Mesenteric fat pad (tissue), 1 donor: ENCODE measurements around the gene NSA2. TPM values are rescaled to one million over a fixed set of nuclear protein-coding genes. Genes with fewer than 3 reads are reported as not detected.
"Not testable (repeated sequence)": the region's sequence is repeated elsewhere in the genome, so short reads cannot be mapped to it uniquely, and the experiment has no call there.

Experiments
- DNase-seq: peaks from one replicate; pipeline ENCODE4 v3.0.0-alpha.2; 2020; ENCODE audit warnings: low spot score
- long read RNA-seq: library from polyadenylated mRNA; unstranded; transcript quantifications from one replicate; pipeline ENCODE4 v2.0.0, GENCODE V29; 2020
- total RNA-seq: library from RNA; stranded (reverse); fragmentation: NEBNext Ultra II Directional; extraction: Animal tissue kit (Norgen Biotek cat#: 25700); gene quantifications from one replicate; pipeline ENCODE4 v1.2.1, GENCODE V29; 2021
- donor health status: DM: yes; HTN: yes; CAD: no.

The NSA2 gene
- 68.6 TPM for total RNA-seq
- long read RNA-seq, full-length matches to known transcripts, result 26 of 28 reads
- long read RNA-seq, partial matches to known transcripts, result 0 of 28 reads
- long read RNA-seq, other reads (novel, unspliced or antisense), result 2 of 28 reads

DNA sequence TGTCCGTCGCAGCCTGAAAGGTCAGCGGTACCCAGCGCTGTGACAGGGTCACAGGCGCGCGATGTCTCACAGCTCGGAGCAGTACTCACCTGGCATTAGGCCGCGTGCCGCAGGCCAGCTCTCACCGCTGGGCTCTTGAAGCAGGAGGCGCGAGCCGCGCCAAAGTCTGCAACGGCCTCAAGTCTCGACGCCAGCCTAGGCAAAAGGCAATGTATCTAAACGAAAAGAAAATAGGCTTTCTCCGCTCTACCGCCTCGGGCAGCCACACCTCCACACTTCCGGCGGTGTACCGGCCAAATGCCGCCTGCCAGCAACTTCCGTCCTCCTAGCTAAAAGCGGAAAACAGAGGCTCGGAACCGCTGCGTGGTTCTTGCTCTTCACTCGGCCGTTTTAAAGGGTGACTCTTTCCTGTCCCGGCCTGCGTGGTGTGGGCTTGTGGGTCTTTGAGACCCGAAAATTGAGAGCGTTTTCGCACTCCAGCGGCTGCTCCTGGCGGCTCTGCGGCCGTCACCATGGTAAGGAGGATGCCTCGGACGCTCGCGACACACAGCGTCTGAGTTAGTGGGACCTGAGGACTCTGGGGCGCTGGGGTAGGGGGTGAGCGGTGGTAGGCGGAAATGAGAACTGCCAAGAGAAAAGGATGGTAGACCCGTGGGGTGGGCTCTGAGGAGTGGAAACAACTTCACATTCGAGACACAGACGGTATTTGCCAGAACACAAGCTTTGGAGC, at the start of gene NSA2, which contains the start of gene GFM2:
Gene NSA2, plus strand, starts transcription at position 401 of the 730 bp plus-strand sequence. Its CDS starts 112 bp downstream, at position 513.
Gene GFM2, minus strand, starts transcription at position 269 of the 730 bp plus-strand sequence. CDS start 3,375 bp downstream, outside the sequence.
- DNase-seq, result peak; percentile 94

DNA sequence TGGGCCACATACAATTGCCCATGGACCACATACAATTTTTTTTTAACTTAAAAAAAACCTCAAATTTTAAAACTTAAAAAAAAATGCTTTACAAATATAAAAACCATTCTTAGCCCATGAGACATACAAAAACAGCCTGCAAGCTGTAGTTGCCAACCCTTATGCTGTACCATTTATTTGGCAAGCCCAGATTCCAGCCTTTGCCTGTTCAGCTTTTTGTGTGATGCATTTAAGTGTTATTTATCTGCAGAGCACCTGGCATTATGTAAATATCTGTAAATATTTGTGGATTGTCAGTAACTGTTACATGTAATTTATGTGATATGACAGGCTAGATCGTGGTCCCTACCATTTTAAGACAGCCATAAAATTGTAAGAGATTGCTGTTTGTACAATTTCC, 49.5 kb upstream of the NSA2 start:
- DNase-seq, result no peak

GRCh38 chr5:74722271-74722670, 44.8 kb upstream of the NSA2 start:
- DNase-seq, result no peak

DNA sequence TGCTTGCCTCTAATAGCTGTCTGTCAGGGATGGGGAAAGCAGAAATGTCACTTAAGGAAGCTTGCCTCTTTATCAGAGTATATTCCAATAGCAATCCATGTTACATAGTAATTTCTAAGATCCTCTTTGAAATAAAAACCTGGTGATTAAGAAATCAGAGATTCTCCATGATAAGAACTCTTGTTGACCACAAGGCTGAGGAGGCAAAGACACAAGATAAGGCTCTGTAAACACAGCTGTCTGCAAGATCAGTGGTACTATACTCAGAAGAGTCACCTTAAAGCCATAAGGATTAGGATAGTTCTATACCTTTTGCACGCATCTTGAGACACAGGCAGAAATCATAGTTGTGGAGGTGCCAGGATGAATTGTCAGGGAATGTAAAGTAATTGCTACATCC, 41.7 kb upstream of the NSA2 start:
- DNase-seq, result no peak

DNA sequence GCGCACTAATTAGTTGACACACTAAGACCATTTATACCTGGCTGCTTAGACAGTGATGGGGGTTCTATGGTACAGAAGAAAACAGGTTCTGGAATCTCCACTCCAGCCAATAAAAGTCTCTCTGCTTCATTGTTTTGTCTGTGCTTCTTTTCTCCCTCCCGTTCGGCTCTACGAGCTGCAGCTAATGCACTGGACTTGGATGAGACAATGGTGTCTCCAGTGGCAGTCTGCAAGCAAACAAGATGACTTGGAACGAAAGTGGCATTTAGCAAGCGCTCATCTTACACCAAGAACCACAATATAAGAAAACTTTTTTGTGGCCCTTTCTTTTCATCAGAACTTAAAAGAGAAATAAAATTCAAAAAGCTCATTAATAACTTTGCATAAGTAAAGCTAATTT, 30.3 kb upstream of the NSA2 start:
- DNase-seq, result no peak

- no peak for DNase-seq
These were observed 28.6 kb upstream of the NSA2 start for GRCh38 chr5:74738406-74738805.

GRCh38 chr5:74748742-74749141, 18.3 kb upstream of the NSA2 start:
- DNase-seq, result not testable (repeated sequence)

GRCh38 chr5:74761241-74761640, 5.8 kb upstream of the NSA2 start:
- DNase-seq, result no peak

GRCh38 chr5:74762599-74762998, 4.5 kb upstream of the NSA2 start:
- no peak for DNase-seq

DNA sequence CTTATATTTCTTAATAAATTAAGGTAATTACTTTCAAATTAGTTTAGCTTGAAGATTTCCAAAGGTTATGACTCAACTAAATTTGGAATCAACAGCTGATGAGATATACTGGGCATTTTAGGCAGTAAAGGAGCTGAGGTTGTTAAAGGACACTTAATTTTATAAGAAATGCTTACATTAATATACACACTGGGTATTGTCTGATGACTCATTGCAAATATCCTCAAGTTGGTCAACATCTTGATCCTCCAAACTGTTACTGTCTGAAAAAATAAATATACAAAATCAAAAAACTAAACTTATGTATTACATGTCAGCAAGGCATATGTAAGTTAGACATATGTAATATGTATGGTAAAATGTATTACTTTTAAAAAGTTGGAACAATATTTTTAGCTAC, 3.5 kb upstream of the NSA2 start:
- no peak for DNase-seq

DNA sequence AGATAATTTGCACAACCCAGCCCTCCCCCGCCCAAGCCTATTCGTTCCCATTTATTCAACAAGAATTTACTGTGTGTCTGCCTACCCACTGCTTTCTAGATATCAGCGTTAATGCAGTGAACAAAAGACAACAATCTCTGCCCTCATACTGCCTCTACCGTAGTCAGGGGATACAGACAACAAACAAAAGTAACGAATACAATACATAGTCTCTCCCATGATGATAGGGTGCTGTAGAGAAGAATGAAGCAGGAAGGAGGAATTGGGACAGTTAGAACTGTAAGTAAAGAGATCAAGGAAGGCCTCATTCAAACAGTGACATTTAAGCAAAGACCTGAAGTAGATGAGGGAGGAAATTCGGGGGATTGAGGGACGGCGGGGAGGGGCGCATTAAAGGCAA, 1.8 kb upstream of the NSA2 start:
- no peak for DNase-seq

GRCh38 chr5:74765929-74766328, 1.1 kb upstream of the NSA2 start:
- no peak for DNase-seq

GRCh38 chr5:74766418-74766848, 616 bp upstream of the NSA2 start:
- no peak for DNase-seq

- DNase-seq, result no peak
These were observed 497 bp downstream of the NSA2 start for GRCh38 chr5:74767579-74767913.

DNA sequence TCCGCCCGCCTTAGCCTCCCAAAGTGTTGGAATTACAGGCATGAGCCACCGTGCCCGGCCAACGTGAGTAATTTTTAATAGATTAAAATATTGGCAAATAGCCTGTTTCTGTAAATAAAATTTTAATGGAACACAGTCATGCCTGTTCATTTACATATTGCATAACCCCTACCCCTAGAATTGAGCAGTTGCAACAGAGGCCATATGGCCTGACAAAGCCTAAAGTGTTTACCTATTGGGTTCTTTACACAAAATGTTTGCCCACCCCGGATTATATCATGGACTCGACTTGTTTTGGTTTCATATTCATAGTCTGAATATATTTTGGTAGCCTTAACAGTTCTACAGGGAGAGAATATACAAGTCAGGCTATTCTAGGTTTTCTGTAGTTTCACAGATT, 5.3 kb downstream of the NSA2 start:
- DNase-seq, result no peak

GRCh38 chr5:74778609-74779008, 11.6 kb downstream of the NSA2 start:
- DNase-seq, result no peak

DNA sequence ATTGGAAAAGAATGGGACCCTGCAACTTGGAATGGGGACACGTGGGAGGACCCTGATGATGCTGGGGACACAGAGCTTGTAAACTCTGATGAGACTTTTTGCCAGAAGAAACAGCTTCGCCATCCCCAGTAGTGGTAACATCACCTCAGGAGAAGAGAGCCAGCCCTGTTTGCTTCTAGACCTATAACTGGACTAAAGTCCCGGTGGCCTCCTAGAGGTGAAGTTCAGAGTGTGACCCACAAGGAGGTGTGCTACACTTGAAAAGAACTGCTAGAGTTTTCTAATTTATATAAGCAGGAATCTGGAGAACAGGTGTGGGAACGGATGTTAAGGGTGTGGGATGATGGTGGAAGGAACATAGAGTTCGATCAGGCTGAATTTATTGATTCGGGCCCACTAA, 19.8 kb downstream of the NSA2 start:
- DNase-seq, result no peak

DNA sequence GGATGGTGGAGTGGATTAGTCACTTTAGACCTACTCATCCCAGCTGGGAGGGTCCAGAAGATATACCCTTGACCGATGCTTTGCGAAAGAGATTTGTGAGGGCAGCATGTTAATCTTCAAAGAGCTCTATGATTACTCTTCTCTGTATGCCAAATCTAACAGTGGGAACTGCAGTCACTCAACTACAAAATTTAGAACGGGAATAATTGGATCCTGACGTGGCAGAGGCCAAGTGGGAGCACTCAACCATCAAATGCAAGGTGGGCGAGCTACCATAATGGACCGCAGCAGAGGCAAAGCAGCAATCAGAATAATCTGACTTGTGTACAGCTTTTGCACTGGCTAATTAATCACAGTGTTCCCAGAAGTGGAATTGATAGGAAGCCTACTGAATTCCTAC, 20.4 kb downstream of the NSA2 start:
- no peak for DNase-seq

DNA sequence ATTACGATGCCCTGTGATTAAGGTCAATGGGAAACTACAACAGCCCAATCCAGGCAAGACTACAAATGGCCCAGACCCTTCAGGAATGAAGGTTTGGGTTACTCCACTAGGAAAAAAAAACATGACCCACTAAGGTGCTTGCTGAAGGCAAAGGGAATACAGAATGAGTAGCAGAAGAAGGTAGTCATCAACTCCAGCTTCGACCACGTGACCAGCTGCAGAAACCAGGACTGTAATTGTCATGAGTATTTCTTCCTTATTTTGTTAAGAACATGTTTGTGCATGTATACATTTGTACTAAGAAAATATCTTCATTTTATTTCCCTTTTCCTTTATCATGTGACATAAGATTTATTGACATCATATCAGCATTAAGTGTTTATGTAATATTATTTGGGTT, 24.6 kb downstream of the NSA2 start:
- DNase-seq, result not testable (repeated sequence)

DNA sequence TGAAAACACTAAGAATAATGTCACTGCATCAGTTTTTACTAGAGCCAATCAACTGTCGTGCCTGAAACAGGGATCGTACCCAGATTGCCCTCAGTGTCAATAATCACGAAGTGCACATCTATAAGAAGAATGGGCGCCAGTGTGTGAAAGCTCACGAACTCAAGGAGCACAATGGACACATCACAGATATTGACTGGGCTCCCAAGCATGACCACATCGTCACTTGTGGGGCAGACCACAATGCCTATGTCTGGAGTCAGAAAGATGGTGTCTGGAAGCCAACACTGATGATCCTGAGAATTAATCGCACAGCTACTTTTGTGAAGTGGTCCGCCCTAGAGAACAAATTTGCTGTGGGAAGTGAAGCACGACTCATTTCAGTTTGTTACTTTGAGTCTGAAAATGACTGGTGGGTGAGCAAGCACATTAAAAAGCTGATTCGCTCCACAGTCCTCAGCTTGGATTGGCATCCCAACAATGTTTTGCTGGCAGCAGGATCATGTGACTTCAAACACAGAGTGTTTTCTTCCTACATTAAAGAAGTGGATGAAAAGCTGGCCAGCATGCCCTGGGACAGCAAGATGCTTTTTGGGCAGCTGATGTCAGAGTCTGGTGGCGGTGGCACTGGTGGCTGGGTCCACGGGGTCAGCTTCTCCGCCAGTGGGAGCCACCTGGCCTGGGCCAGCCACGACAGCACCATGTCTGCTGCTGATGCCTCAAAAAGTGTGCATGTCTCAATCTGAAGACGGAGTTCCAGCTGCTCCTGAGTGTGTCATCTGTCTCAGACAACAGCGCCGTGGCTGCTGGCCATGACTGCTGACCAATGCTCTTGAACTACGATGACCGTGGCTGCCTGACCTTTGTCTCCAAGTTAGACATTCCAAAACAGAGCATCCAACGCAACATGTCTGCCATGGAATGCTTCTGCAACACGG, 32.2 kb downstream of the NSA2 start:
- DNase-seq, result no peak

- DNase-seq, result no peak
These were observed 34.1 kb downstream of the NSA2 start for GRCh38 chr5:74801197-74801596.

- DNase-seq, result no peak
These were observed 34.9 kb downstream of the NSA2 start for GRCh38 chr5:74801941-74802340.
